Measurements from ENCODE around the gene PLTP.

The PLTP gene

GRCh38 chr20:45872626-45873025 is 39.3 kb downstream of the PLTP start:
- Histone ChIP-seq H3K27ac (no peak overlapping the region), H3K27me3 (no peaks in the 10 kb centered on the region), H3K4me2 (no peak overlapping the region), H3K4me3 (no peak overlapping the region), H3K4me1 (no peaks in the 10 kb centered on the region), H3K9ac (no peak overlapping the region), H4K20me1 (peaks cover 0 to 11% (median 0%) of the 10 kb centered on the region in 11 experiments; a peak in 1 of 22 replicates), H3K36me3 (peaks cover 10 to 47% (median 23%) of the 10 kb centered on the region in 11 experiments), H3K9me3 (replicated peaks in 1 of 11) (no peaks in the 10 kb centered on the region)
- TF ChIP-seq Cebpa-rat (IDR thresholded peaks at IDR 0.05) = no peak

GRCh38 chr20:45867819-45868176 is 44.2 kb downstream of the PLTP start:
- TF ChIP-seq Cebpa-rat (IDR thresholded peaks at IDR 0.05) = no peak
- H3K9me3 ChIP-seq (replicated peaks in 1 of 11) = no peaks in the 10 kb centered on the region
- peaks cover 0 to 4% (median 0%) of the 10 kb centered on the region in 11 experiments; a peak in 1 of 22 replicates for H4K20me1 ChIP-seq
- H3K27me3 ChIP-seq = no peaks in the 10 kb centered on the region
- H3K9ac ChIP-seq = no peak overlapping the region
- peaks cover 0 to 9% (median 0%) of the 10 kb centered on the region in 10 experiments; a peak in 2 of 20 replicates for H3K4me1 ChIP-seq
- H3K4me3 ChIP-seq = no peak overlapping the region
- H3K36me3 ChIP-seq = peaks cover 0 to 24% (median 4%) of the 10 kb centered on the region in 11 experiments; a peak in 10 of 22 replicates
- no peak overlapping the region for H3K4me2 ChIP-seq
- H3K27ac ChIP-seq = no peak overlapping the region

GRCh38 chr20:45867136-45867818 is 44.7 kb downstream of the PLTP start:
- Histone ChIP-seq H3K4me1 (peaks cover 0 to 9% (median 0%) of the 10 kb centered on the region in 10 experiments; a peak in 2 of 20 replicates), H3K4me3 (no peak overlapping the region), H3K36me3 (peaks cover 0 to 19% (median 0%) of the 10 kb centered on the region in 11 experiments; a peak in 8 of 22 replicates), H3K9me3 (replicated peaks in 1 of 11) (no peaks in the 10 kb centered on the region), H3K27ac (no peak overlapping the region), H3K27me3 (no peaks in the 10 kb centered on the region), H3K9ac (no peak overlapping the region), H3K4me2 (no peak overlapping the region), H4K20me1 (peaks cover 0 to 4% (median 0%) of the 10 kb centered on the region in 11 experiments; a peak in 1 of 22 replicates)
- TF ChIP-seq Cebpa-rat (IDR thresholded peaks at IDR 0.05) = no peak

GRCh38 chr20:45866454-45866853 is 45.5 kb downstream of the PLTP start:
- Histone ChIP-seq H3K27ac (no peak overlapping the region), H3K4me1 (peaks cover 0 to 9% (median 0%) of the 10 kb centered on the region in 10 experiments; a peak in 3 of 20 replicates), H3K9ac (no peak overlapping the region), H3K4me2 (no peak overlapping the region), H3K36me3 (peaks cover 0 to 16% (median 0%) of the 10 kb centered on the region in 11 experiments; a peak in 7 of 22 replicates), H3K27me3 (no peaks in the 10 kb centered on the region), H3K9me3 (replicated peaks in 1 of 11) (no peaks in the 10 kb centered on the region), H4K20me1 (peaks cover 0 to 4% (median 0%) of the 10 kb centered on the region in 11 experiments; a peak in 1 of 22 replicates), H3K4me3 (no peak overlapping the region)
- no peak for TF ChIP-seq Cebpa-rat (IDR thresholded peaks at IDR 0.05)

GRCh38 chr20:45863543-45864470 is 48.1 kb downstream of the PLTP start:
- Histone ChIP-seq H3K4me1 (peaks cover under 1 to 30% (median 8%) of the 10 kb centered on the region in 10 experiments; a peak in 13 of 20 replicates), H3K27ac (no peak overlapping the region), H3K9ac (no peak overlapping the region), H3K36me3 (peaks cover 0 to 3% (median 0%) of the 10 kb centered on the region in 11 experiments; a peak in 3 of 22 replicates), H3K4me2 (no peak overlapping the region), H3K9me3 (replicated peaks in 1 of 11) (no peaks in the 10 kb centered on the region), H3K4me3 (no peak overlapping the region), H4K20me1 (peaks cover 0 to 4% (median 0%) of the 10 kb centered on the region in 11 experiments; a peak in 1 of 22 replicates), H3K27me3 (no peaks in the 10 kb centered on the region)
- no peak for TF ChIP-seq Cebpa-rat (IDR thresholded peaks at IDR 0.05)

- Histone ChIP-seq H3K36me3 (peaks cover 0 to 3% (median 0%) of the 10 kb centered on the region in 11 experiments; a peak in 2 of 22 replicates), H3K27me3 (no peaks in the 10 kb centered on the region), H3K9ac (no peak overlapping the region), H3K4me1 (peaks cover 14 to 42% (median 21%) of the 10 kb centered on the region in 10 experiments), H4K20me1 (peaks cover 0 to 2% (median 0%) of the 10 kb centered on the region in 11 experiments; a peak in 1 of 22 replicates), H3K9me3 (replicated peaks in 1 of 11) (no peaks in the 10 kb centered on the region), H3K4me2 (peak overlapping the region in 1 of 11 experiments; percentile 7; a peak in 1 of 22 replicates), H3K4me3 (no peak overlapping the region), H3K27ac (no peak overlapping the region)
- no peak for TF ChIP-seq Cebpa-rat (IDR thresholded peaks at IDR 0.05)
Observed at GRCh38 chr20:45861221-45862075, 50.5 kb downstream of the PLTP start.

GRCh38 chr20:45860560-45861220 is 51.3 kb downstream of the PLTP start:
- Histone ChIP-seq H3K36me3 (peaks cover 0 to 3% (median 0%) of the 10 kb centered on the region in 11 experiments; a peak in 2 of 22 replicates), H3K9ac (no peak overlapping the region), H3K27me3 (no peaks in the 10 kb centered on the region), H3K4me2 (peak overlapping the region in 1 of 11 experiments; percentile 7; a peak in 1 of 22 replicates), H3K27ac (no peak overlapping the region), H4K20me1 (no peaks in the 10 kb centered on the region), H3K4me1 (peaks cover 21 to 46% (median 28%) of the 10 kb centered on the region in 10 experiments), H3K9me3 (replicated peaks in 1 of 11) (no peaks in the 10 kb centered on the region), H3K4me3 (no peak overlapping the region)
- no peak for TF ChIP-seq Cebpa-rat (IDR thresholded peaks at IDR 0.05)

- Histone ChIP-seq H3K4me1 (peaks cover 25 to 48% (median 32%) of the 10 kb centered on the region in 10 experiments), H3K9ac (no peak overlapping the region), H3K4me2 (no peak overlapping the region; a peak in 2 of 22 replicates), H3K27me3 (no peaks in the 10 kb centered on the region), H4K20me1 (no peaks in the 10 kb centered on the region), H3K9me3 (replicated peaks in 1 of 11) (no peaks in the 10 kb centered on the region), H3K36me3 (peaks cover 0 to 7% (median 2%) of the 10 kb centered on the region in 11 experiments; a peak in 13 of 22 replicates), H3K27ac (no peak overlapping the region), H3K4me3 (no peak overlapping the region)
- no peak for TF ChIP-seq Cebpa-rat (IDR thresholded peaks at IDR 0.05)
Observed at GRCh38 chr20:45859916-45860315, 52.0 kb downstream of the PLTP start.
